HG03066 (cell line): ENCODE results near the gene CD300A.
"Not testable (repeated sequence)": the region's sequence is repeated elsewhere in the genome, so short reads cannot be mapped to it uniquely, and the experiment has no call there.

Experiments used
- ATAC-seq: cut with Tn5 transposase; IDR thresholded peaks from one replicate; pipeline ENCODE4 v1.9.1; 2021; ENCODE audit warnings: low read depth; ENCODE audit not compliant: unreplicated experiment

The CD300A gene

DNA sequence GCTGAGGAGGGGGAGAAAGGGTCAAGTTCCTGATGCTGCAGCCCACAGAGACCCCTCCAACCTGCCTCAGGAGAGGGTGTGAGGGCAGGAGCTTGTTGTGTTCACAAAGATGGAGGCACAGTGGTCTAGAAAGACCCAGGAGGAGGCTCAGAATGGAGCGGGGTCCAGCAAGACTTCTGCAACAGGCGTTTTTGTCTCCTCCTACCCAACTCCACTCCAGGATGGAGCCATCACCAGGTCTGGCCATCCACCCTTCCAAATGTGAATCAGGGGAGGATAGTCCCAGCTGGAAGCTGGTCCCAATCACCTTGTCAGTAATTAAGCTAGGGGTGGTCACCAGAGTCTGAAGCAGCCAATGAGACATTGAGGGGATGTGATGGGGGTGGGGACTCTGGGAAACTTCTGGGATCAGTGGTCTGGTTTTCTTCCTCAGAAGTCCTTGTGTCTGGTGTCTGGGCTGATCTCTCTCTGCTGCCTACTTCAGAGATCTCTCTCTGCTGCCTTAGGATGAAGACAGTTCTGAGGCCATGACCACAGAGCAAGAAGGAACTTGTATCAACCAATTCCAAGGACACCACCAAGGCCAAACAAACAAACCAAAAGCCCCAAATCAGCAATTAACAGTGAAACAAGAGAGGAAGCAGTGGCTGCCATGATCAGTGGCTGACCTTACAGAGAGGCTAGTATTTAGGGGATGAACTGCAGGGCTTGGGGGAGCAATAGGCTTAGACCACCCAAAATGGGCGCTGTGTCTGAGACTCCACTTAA is 50.3 kb downstream of the CD300A start:
- no peak for ATAC-seq

- ATAC-seq = not testable (repeated sequence)
Measured at GRCh38 chr17:74518413-74518981, 52.1 kb downstream of the CD300A start.

- no peak for ATAC-seq
Measured at GRCh38 chr17:74520016-74520434, 53.6 kb downstream of the CD300A start.

GRCh38 chr17:74520790-74521480 is 54.5 kb downstream of the CD300A start:
- no peak for ATAC-seq

GRCh38 chr17:74521701-74522201 is 55.3 kb downstream of the CD300A start:
- no peak for ATAC-seq

DNA sequence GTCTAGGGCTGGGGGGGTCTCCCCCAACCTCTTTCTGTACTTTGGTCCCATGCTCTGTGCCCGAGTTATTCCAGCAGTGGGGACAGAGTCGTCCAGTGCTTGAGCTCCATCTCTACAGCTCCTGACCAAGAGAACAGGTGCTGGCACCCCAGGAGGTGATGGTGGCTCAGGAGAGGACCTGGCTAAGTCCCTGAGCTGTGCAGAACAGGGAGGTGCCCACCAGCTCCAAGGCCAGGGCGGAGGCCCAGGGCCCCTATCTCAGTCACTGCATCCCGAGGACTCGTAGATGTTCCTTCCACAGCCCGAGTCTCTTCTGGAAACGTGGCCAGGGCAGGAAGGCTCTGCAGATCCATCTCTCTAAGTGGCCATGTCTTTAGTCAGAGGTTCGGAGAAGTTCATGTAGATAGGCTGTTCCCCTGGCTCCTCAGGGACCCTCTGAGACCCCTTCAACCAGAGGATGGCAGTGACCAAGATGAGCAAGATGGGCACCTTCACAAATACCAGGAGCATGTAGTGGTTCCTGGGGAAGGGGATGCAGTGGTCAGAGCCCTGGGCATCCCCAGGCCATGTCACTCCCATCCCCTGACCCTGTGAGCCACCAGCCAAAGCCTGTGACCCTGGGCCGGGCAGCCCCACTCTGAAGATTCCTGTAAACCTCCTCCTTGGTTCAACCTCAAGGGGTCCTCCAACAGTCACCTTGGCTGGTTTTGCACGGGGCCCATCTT is 56.1 kb downstream of the CD300A start:
- no peak for ATAC-seq

GRCh38 chr17:74523308-74523707 is 56.9 kb downstream of the CD300A start:
- no peak for ATAC-seq

DNA sequence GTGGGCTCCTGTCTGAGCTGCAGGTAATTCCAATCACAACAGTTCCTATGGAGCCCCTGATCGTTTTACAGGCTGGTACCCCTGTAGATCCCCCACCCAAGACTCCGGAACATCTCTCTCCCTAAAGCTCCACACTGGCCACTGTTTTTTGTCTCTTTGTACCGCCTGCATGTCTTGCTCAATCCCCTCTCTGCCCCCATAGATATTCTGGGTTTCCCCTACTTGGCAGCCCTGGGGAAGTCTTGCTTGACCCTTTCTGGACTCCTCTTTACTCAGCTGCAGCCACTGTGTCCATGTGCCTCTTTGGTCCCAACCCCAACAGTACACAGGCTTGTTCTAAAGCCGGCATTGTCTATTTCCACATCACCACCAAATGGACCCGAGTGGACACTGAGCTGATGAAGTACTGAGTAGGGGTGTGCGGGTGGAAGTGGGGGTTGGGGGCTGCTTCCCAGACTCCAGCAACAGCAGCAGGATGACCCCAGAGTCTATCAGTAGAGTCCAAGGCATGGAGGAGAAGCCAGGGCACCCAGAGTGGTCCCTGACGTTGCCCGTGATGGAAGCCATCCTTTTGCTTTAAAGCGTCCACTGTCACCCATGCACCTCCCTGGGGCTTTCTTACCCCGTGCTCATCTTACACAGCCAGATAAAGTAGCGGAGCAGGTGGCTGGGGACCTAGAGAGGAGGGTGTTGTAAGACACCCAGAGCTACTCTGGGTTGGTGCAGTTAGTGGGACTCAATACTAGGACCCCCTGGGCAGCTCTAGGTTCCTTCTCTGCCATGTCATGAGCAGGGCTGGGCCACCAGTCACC is 58.4 kb downstream of the CD300A start:
- no peak for ATAC-seq

DNA sequence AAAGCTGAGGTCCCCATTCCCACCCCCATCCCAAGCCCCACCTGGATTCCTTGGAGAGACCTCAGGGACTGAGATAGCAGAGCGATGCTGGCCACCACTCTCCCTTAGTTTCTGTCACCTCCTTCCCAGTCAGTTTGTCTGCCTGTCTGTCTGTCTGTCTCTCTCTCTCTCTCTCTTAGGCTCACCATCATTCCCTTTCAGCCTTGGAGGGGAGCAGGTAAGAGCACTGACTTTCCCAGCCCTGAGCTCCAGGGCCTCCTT is 59.0 kb downstream of the CD300A start:
- no peak for ATAC-seq

DNA sequence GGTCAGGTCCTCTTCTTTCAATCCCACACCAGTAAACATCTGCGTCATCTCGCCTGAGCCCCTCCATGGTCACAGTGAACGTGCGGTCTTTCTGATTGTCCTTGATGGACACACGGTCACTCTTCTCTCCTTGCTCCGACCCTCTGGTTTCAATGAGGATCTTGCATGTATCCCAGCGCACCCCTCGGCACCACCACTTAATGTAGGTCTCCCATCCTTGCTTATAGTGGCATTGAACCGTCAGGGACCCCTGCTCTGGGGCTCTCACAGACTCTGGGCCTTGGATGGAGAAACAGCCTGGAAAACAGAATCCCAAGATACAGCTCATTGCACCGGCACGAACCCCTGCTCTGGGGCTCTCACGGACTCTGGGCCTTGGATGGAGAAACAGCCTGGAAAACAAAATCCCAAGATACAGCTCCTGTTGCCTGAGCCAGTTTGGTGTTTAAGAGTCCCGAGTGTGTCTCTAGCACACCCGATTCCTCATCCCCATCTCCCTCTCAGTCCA is 59.4 kb downstream of the CD300A start:
- no peak for ATAC-seq

DNA sequence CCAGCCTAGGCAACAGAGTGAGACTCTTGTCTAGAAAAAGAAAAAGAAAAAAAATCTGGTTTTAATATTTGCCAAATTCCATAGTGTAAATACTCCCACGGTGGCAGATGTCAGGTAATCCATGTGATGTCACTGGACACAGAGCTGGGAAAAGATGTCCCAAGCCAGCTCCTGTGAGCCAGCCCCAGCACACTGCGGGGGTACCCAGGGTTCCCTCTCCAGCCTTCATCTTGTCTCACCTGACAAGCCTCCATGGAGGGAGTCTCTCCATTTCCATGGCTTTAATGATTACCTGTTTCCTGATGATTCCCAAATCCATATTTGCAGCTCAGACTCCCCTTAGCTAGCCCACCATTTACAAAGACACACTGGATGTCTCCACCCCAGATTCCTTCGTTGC is 60.2 kb downstream of the CD300A start:
- no peak for ATAC-seq

- no peak for ATAC-seq
Measured at GRCh38 chr17:74527081-74527480, 60.6 kb downstream of the CD300A start.

- no peak for ATAC-seq
Measured at GRCh38 chr17:74527756-74528155, 61.3 kb downstream of the CD300A start.

DNA sequence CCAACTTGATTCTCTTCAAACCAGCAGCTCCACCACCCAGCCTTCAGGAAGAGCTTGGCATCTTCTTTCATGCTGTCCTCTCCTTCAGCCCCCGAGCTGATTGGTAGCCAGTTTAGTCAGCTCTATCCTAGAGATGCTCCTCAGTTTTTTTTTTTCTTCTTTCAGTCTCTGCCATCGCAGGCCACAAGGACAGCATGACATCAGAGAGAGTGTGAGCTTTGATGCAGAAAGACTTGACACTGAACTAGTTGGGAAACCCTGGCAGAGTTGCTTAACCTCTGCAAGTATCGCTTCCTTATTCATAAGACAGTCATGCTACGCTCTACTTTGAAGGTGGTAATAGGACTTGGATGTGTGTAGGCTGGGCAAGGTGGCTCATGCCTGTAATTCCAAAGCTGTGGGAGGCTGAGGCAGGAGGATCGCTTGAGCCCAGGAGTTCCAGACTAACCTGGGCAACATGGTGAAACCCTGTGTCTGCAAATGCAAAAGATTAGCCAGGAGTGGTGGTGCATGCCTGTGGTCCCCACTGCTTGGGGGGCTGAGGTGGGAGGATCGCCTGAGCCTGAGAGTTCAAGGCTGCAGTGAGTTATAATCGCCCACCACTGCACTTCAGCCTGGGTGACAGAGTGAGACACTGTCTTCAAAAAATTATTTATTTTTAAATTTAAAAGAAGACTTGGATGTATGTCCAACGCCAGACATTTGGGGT is 62.2 kb downstream of the CD300A start:
- ATAC-seq = peak; percentile 70

- no peak for ATAC-seq
Measured at GRCh38 chr17:74529243-74529642, 62.8 kb downstream of the CD300A start.

- no peak for ATAC-seq
Measured at GRCh38 chr17:74530831-74531150, 64.4 kb downstream of the CD300A start.

DNA sequence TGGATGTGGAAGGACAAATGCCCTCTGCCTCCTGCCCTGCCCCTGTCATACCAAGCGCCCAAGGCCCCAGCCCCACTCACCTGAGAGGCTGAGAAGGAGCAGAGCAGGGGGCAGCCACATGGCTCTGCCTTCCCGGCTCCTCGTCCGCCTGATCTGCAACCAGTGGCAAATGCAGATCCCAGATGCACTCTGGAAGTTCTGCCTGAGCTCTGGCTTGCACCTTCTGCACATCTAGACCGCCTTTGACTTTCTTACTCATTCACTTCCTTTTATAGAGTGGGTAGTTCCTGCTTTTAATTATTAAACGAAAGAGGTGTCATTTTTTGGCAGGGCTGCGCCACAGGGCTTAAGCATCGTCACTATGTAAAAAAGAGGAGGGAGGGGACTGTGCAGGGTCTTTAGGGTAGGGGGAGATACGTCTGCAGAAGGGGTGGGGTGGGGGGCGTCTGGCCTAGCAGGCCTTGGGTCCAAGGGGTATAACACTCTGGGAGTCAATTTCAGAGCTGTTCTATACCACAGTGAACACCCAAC is 64.9 kb downstream of the CD300A start, which contains the start of gene CD300LB:
Gene CD300LB (minus strand): TSS at position 245 of the 531 bp plus-strand sequence. CDS start 125 bp downstream, at position 120.
- ATAC-seq = no peak

DNA sequence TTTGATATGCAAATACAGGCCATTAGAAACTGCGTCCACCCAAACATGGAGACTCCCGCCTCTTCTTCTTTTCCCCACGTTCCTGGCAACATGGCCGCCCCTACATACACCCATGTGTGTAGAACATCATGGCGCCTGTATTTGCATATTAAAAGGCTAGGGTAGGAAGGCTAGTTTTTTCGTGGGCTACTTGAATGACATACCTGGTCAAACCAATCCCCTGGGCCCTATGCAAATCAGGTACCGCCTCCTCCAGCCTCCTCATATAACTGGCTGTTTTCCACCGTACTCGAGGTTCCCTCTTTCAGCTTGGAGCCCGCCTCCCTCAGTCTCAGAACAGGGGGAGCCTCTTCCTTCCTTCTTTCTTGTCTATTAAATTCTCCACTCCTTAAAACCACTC is 65.7 kb downstream of the CD300A start:
- ATAC-seq = peak; percentile 49
